Measurements from ENCODE around the gene TUBGCP6.

DNA sequence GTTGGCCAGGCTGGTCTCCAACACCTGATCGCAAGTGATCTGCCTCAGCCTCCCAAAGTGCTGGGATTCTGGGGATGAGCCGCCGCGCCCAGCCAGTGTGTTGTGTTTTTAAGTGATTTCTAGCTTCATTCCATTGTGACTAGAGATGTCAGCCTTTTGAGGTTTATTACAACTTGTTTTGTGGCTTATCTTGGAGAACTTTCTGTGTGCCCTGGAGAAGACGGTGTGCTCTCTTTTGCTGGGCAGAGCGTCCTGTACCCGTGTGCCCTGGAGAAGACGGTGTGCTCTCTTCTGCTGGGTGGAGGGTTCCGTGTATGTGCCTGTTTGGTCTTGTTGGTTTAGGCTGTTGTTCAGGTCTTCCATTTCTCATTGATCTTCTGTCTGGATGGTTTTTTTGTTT, 31.6 kb downstream of the TUBGCP6 start:
- TF ChIP-seq, protein P1, sequence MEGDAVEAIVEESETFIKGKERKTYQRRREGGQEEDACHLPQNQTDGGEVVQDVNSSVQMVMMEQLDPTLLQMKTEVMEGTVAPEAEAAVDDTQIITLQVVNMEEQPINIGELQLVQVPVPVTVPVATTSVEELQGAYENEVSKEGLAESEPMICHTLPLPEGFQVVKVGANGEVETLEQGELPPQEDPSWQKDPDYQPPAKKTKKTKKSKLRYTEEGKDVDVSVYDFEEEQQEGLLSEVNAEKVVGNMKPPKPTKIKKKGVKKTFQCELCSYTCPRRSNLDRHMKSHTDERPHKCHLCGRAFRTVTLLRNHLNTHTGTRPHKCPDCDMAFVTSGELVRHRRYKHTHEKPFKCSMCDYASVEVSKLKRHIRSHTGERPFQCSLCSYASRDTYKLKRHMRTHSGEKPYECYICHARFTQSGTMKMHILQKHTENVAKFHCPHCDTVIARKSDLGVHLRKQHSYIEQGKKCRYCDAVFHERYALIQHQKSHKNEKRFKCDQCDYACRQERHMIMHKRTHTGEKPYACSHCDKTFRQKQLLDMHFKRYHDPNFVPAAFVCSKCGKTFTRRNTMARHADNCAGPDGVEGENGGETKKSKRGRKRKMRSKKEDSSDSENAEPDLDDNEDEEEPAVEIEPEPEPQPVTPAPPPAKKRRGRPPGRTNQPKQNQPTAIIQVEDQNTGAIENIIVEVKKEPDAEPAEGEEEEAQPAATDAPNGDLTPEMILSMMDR (IDR thresholded peaks at IDR 0.05) = no peak
- no peak for TF ChIP-seq ZFX (IDR thresholded peaks at IDR 0.05; ENCODE audit: borderline replicate concordance)
